Glutamatergic neuron (in vitro differentiated cells): Measurements from ENCODE around the gene PSME2. TPM values are rescaled to one million over a fixed set of nuclear protein-coding genes. Genes with fewer than 3 reads are reported as not detected.
A peak's percentile ranks its signal among the peaks of the same experiment; 100 is the strongest.

Experiments used
- DNase-seq: peaks from one replicate; pipeline ENCODE4 v3.0.0; 2022
- H3K27ac Mint-ChIP-seq: one replicate; pipeline ENCODE4 v1.8.0; 2020; ENCODE audit warnings: mild to moderate bottlenecking, mixed read lengths, inconsistent platforms; ENCODE audit not compliant: unreplicated experiment
- H3K27me3 Mint-ChIP-seq: one replicate; pipeline ENCODE4 v1.8.0; 2020; ENCODE audit warnings: mild to moderate bottlenecking, moderate library complexity, mixed read lengths, inconsistent platforms; ENCODE audit not compliant: unreplicated experiment
- H3K36me3 Mint-ChIP-seq: one replicate; pipeline ENCODE4 v1.8.0; 2020; ENCODE audit warnings: mild to moderate bottlenecking, mixed read lengths, inconsistent platforms; ENCODE audit not compliant: unreplicated experiment
- H3K4me1 Mint-ChIP-seq: one replicate; pipeline ENCODE4 v1.8.0; 2020; ENCODE audit warnings: mild to moderate bottlenecking, low read depth, mixed read lengths, inconsistent platforms; ENCODE audit not compliant: unreplicated experiment
- H3K4me3 Mint-ChIP-seq: one replicate; pipeline ENCODE4 v1.8.0; 2020; ENCODE audit warnings: mild to moderate bottlenecking, mixed read lengths, inconsistent platforms; ENCODE audit not compliant: unreplicated experiment
- H3K9me3 Mint-ChIP-seq: one replicate; pipeline ENCODE4 v1.8.0; 2020; ENCODE audit warnings: mild to moderate bottlenecking, moderate library complexity, mixed read lengths, inconsistent platforms; ENCODE audit not compliant: unreplicated experiment
- CTCF ChIP-seq: fragments of 200-600 bp; sonication (generic); IDR thresholded peaks from one replicate; pipeline ENCODE4 v1.5.0; 2021; ENCODE audit not compliant: partially characterized antibody, unreplicated experiment
- total RNA-seq: library from RNA; stranded (reverse); fragmentation: NEBNext Ultra II Directional; extraction: Animal tissue kit (Norgen Biotek cat#: 25700); gene quantifications from one replicate; pipeline ENCODE4 v1.2.1, GENCODE V29; 2021; ENCODE audit not compliant: unreplicated experiment

PSME2 gene
- total RNA-seq, 1 donor from 2014 or later, result 58.9 TPM

GRCh38 chr14:24146978-24147760, 759 bp upstream of the PSME2 start, which contains the start of gene RNF31:
RNF31 (plus strand) TSS chr14:24147498; CDS start chr14:24147699, 201 bp downstream.
- DNase-seq, result peak; percentile 96
- peak within 1 kb of the TSS; percentile 82 for H3K27ac Mint-ChIP-seq
- no peaks in the 10 kb centered on the region for H3K36me3 Mint-ChIP-seq
- peak within 1 kb of the TSS; percentile 98 for H3K4me3 Mint-ChIP-seq
- H3K27me3 Mint-ChIP-seq, result peaks cover 4% of the 10 kb centered on the region
- peaks cover 9% of the 10 kb centered on the region for H3K4me1 Mint-ChIP-seq
- H3K9me3 Mint-ChIP-seq, result peaks cover 4% of the 10 kb centered on the region
- no peak for TF ChIP-seq CTCF

- no peaks in the 10 kb centered on the region for H3K36me3 Mint-ChIP-seq
Measured at GRCh38 chr14:24145690-24146452, 539 bp downstream of the PSME2 start.

GRCh38 chr14:24145219-24145618, 1.2 kb downstream of the PSME2 start:
- H3K9me3 Mint-ChIP-seq, result peaks cover 9% of the 10 kb centered on the region
- DNase-seq, result no peak
- peak overlapping the region; percentile 98 for H3K4me3 Mint-ChIP-seq
- H3K4me1 Mint-ChIP-seq, result peaks cover 11% of the 10 kb centered on the region
- no peaks in the 10 kb centered on the region for H3K27me3 Mint-ChIP-seq
- no peak for TF ChIP-seq CTCF
- no peak overlapping the region for H3K27ac Mint-ChIP-seq
- H3K36me3 Mint-ChIP-seq, result no peaks in the 10 kb centered on the region

More at GRCh38 chr14:24145690-24146452, 539 bp downstream of the PSME2 start:
- peak overlapping the region; percentile 22 for H3K27ac Mint-ChIP-seq
- peaks cover 11% of the 10 kb centered on the region for H3K4me1 Mint-ChIP-seq
- no peak for DNase-seq
- H3K9me3 Mint-ChIP-seq, result peaks cover 9% of the 10 kb centered on the region
- TF ChIP-seq CTCF, result no peak
- H3K27me3 Mint-ChIP-seq, result peaks cover 4% of the 10 kb centered on the region
- H3K4me3 Mint-ChIP-seq, result peak overlapping the region; percentile 98

- Mint-ChIP-seq H3K27me3 (no peaks in the 10 kb centered on the region), H3K4me1 (peaks cover 17% of the 10 kb centered on the region), H3K9me3 (peaks cover 9% of the 10 kb centered on the region), H3K27ac (no peak overlapping the region), H3K4me3 (peak overlapping the region; percentile 16), H3K36me3 (no peaks in the 10 kb centered on the region)
- no peak for DNase-seq
- TF ChIP-seq CTCF, result no peak
Measured at GRCh38 chr14:24144451-24144850, 2.0 kb downstream of the PSME2 start.

GRCh38 chr14:24143511-24143910, 2.9 kb downstream of the PSME2 start:
- no peak for TF ChIP-seq CTCF
- H3K4me1 Mint-ChIP-seq, result peaks cover 18% of the 10 kb centered on the region
- H3K9me3 Mint-ChIP-seq, result peaks cover 8% of the 10 kb centered on the region
- H3K4me3 Mint-ChIP-seq, result no peak overlapping the region
- no peak overlapping the region for H3K27ac Mint-ChIP-seq
- H3K36me3 Mint-ChIP-seq, result no peaks in the 10 kb centered on the region
- no peak for DNase-seq
- no peaks in the 10 kb centered on the region for H3K27me3 Mint-ChIP-seq
